GM13976 (cell line): ENCODE data around the gene JPT2.

Experiments used
- DNase-seq: peaks from one replicate; pipeline ENCODE4 v3.0.0; 2012; ENCODE audit warnings: low spot score
- CTCF ChIP-seq: IDR thresholded peaks from 2 replicates; pipeline ENCODE4 v1.5.1; 2012; ENCODE audit warnings: borderline replicate concordance, mild to moderate bottlenecking; ENCODE audit not compliant: insufficient read depth; ENCODE audit errors: extremely low read depth, missing control alignments, control extremely low read depth
- in situ Hi-C: fragments of 300-500 bp; cut with MboI; formaldehyde crosslinking; loops from one replicate; pipeline ENCODE4 v1.12.0; 2022; ENCODE audit warnings: low sequenced_read_pairs, mixed read lengths, inconsistent platforms; ENCODE audit not compliant: unreplicated experiment

Gene JPT2

DNA sequence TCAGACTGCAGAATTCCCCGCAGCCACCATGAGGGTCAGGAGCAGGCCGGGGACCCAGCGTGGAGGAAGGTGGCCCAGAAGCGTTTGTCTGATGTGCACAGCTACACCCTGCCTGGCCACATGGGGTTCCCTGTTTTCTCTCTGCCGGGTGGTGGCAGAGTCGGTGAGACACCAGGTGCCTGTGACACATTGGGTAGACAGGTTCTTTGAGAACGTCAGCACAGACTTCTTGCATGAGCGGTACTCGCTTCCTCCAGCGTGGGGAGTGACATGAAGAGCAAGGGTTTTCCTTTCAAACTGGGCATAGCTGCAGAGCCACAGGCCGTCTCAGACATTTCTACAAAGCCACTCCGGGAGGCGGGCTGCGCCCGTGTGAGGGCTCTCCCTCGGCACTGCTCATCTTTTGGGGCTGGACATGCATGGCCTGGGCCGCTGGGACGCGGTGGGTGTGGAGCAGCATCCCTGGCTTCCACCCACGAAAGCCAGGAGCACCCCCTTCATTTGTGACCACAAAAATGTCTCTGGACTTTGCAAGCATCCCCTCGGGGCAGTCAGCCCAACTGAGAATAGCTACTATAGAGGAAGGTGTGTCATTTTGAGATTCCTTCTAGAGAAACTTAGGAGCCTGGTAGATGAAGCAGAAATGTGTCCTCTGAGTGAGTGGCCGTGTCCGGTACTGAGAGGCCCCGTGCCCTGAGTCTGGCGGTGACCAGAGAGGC, 67.3 kb downstream of the JPT2 start:
- no peak for DNase-seq
- TF ChIP-seq CTCF, result no peak
- in situ Hi-C loops, result no loop called here

DNA sequence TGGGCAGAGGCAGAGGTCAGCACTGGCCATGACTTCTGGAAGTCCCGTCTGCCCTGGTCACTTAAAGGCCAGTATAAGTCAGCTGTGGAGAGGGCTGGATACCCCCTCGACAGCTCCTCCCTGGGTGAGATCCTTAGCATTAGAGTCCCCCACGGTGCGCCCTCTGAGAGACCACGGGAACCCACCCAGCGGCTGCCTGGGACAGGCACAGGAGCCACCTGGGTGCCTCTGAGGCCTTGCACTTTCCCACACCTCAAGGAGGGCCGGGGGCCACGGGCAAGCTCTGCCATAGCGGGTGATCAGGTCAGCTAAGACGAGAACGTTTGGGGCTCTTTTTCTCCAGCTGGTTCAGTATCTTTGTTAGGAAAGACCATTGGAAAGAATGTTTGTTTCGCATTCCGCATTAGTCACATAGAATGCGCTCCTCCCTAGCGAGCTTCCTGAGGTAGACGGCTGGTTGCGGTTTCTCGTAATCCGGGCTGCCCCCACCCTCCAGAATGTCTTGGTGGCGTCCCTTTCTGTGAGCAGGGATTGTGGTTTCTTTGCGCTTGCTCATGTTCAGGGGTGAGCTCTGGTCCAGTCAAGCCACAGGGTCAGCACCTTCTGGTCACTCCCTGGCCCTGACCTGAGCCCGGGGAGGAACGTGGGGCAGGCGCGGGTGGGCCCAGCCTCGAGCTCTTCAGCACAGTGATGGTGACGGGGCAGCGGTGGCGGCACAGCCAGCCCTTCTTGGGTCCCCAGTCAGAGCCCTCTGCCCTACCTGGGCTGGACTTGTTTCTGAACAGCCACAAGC, 68.0 kb downstream of the JPT2 start:
- in situ Hi-C loops, result no loop called here
- no peak for TF ChIP-seq CTCF
- DNase-seq, result no peak

DNA sequence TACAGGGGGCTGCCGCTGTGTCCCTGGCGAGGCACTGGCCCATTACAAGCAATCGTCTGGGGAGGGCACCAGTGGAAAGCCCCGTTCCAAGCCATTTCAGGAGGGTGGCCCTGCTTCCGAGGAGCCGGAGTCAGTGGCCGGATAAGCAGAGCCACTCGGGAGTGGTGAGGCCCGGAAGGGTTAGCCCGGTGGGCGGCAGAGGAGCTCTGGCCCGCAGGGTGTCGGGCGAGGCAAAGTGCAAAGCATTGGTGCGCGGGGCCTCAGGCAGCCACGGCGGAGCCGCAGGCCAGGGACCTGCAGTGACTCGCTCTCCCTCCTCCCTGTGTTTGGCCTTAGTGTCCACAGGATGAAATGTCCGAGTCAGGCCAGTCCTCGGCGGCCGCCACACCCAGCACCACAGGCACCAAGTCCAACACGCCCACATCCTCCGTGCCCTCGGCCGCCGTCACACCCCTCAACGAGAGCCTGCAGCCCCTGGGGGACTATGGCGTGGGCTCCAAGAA, 68.7 kb downstream of the JPT2 start:
- TF ChIP-seq CTCF, result no peak
- in situ Hi-C loops, result no loop called here
- no peak for DNase-seq

DNA sequence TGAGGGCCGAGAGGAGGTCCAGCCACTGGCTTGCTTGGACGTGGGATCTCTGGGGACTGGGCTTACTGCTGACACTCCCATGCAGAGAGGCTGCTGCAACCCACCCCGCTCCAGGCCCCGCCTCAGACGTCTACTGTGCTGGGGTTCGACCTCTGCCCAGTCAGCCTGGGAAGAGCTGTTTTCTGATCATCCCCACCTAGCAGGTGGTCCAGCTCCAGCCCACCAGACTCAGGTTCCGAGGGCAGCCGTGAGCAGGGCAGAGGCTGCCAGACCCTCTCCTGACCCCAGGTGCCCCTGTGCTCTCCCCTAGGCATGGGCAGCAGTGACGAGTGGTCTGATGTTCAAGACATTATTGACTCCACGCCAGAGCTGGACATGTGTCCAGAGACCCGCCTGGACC, 69.9 kb downstream of the JPT2 start:
- TF ChIP-seq CTCF, result no peak
- DNase-seq, result no peak
- in situ Hi-C loops, result no loop called here

GRCh38 chr16:1749152-1750117, 71.4 kb downstream of the JPT2 start:
- no peak for DNase-seq
- TF ChIP-seq CTCF, result no peak
- in situ Hi-C loops, result no loop called here
